HT1080 (cell line): ENCODE results near the gene RAB12. TPM values are rescaled to one million over a fixed set of nuclear protein-coding genes. Genes with fewer than 3 reads are reported as not detected.
"Not testable (repeated sequence)": the region's sequence is repeated elsewhere in the genome, so short reads cannot be mapped to it uniquely, and the experiment has no call there.

Experiments
- DNase-seq: peaks from one replicate; pipeline ENCODE4 v3.0.0-alpha.2; 2015; ENCODE audit warnings: low read depth
- polyA plus RNA-seq, 2 experiments: library from polyadenylated mRNA; depleted of rRNA; stranded (reverse); fragments of >200 nt; gene quantifications; 2 replicates each; pipeline ENCODE4 v1.2.3, GENCODE V29; 2015
- total RNA-seq: library from RNA; depleted of rRNA; stranded (reverse); fragments of >200 nt; shearing (Covaris generic); gene quantifications from 2 replicates; pipeline ENCODE4 v1.2.3, GENCODE V29; 2014; rRNA removed

The RAB12 gene, protein sequence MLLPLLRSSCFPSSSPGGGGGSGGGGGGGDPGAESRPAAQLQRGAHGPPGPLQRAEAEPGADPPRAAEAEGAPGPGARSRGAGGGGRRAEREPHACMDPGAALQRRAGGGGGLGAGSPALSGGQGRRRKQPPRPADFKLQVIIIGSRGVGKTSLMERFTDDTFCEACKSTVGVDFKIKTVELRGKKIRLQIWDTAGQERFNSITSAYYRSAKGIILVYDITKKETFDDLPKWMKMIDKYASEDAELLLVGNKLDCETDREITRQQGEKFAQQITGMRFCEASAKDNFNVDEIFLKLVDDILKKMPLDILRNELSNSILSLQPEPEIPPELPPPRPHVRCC
- 40.9 and 45.4 TPM in 2 replicates for total RNA-seq
- polyA plus RNA-seq (2015; cell fraction: cytosol; rRNA removed) = 42.8 and 44.7 TPM in 2 replicates
- 45.5 and 52.2 TPM in 2 replicates for polyA plus RNA-seq (2015; cell fraction: nucleus; rRNA removed)

DNA sequence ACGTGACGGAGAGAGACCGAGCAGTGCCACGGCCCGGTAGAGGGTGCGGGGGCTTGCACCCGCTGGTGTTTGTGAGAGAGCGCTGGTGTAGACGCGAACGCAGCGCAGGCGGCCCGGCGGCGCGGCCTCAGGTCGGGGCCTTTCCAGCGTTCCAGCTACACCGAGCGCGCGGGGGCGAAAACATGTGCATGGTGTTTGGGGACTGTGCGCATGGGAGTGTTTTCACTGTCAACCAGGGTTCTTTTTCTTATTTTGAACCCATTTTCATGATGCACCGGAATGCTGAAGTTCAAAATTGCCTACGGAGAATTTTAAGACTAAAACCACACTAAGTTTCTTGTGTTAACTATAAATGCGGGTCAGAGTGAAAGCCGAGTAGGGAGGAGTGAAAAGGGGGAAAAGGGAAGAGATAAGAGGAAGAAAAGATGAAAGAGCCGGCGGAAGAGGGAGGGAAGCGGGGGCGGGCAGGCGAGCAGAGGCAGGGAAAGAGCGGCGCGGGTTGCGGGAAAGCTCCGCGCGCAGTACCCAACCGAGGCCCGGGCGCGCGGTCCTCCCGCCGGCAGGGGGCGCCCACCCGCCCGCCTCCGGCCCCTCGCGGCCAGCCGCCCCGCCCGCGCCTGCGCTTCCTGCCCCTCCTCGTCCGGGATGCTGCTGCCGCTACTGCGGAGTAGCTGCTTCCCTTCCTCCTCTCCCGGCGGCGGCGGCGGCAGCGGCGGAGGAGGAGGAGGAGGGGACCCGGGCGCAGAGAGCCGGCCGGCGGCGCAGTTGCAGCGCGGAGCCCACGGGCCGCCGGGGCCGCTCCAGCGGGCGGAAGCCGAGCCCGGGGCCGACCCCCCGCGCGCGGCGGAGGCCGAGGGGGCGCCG lies at the start of gene RAB12:
Gene RAB12 (plus strand): TSS at position 643 of the 864 bp plus-strand sequence. CDS start 3 bp downstream, at position 646.
- peak; percentile 52 for DNase-seq

DNA sequence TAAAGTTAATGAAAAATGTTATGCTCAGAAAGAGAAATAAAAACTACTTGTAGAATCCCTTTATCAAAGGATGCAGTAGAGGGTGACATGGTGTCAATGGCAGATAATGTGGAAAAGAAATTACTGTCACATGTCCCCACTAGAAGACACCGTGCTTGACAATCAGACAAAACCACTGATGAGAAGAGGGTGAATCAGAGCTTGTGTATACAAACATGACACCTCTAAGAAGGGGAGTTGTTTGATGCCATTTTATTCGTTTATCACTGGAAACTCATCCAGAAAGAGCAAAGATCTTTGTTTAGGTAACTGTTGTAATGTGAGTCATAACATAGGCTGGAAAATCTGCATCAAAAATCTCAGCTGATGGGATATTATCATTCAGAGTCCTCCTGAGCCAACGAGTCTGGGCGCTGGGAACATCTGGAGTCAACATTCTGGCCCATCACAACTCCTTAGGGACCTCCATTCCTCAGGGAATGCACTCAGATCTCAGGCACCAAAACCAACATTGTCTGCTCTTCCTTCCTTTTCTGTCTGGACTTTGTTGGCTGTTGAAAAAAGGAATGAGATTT lies 49.5 kb upstream of the RAB12 start:
- DNase-seq = peak; percentile 8

DNA sequence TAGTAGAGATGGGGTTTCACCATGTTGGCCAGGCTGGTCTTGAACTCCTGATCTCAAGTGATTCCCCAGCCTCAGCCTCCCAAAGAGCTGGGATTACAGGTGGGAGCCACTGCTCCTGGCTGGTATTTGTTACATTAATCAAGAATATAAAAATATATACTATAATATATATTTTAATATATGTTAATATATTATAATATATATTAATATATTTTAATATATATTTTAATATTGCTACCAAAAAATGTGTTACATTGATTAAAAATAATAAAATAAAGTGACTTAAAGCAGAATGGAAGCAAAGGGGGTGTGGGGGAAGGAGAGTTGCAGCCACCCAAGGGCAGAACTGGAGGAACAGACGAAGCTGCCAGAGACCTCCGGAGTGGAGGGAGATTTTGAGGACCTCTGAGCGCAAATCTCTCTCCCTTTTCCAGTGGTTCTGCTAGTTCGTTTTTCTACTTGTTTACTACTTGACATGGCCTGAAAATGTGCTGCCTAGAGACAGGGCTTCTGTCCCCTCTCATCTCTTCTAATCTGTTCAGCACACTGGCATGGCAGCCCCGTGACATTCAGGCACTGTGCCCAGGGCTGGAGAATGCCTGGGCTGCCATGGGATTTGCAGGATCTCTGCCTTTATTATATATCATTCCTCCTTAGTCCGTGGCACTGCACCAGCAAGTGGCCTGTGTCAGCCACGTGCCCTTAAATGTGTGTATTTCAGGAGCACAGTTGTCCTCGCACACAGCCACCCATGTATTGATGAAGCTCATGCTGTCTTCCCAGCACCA lies 47.9 kb upstream of the RAB12 start:
- DNase-seq = no peak

DNA sequence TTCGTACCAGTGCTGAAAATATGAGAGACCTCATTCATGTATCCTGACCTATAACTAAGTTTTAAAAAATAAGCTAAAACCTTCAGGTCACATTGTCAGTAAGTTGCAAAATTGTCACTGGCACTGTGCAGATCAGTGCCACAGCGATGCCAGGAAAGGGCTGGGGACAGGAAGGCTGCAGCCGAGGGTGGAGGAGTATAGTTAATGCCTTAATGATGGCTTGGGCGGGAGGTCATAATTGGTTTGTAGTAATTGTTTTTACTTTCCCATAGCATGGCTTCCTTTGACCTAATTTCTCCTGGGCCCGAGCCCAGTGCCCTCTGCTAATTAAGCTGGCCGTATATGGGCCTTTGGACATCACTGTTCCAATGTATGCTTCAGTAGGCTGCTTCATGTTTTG lies 47.2 kb upstream of the RAB12 start:
- no peak for DNase-seq

DNA sequence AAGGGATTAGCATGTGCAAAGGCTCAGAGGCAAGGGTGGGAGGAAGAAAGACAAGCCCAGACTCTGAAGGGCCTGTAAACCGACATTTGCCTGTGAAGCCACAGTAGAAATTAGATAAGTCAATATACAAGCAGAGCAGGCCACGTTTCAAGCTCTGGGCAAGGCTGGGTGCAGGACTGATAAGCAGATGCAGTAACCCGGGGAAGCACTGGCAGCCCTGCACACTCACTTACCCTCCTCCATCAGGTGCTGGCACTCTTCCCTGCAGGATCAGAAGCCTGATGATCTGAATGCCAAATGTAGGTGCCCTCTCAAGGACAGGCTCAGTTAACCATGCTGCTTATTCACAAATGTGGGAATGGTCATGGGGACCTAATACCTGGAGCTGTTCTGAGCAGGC lies 46.3 kb upstream of the RAB12 start:
- no peak for DNase-seq

DNA sequence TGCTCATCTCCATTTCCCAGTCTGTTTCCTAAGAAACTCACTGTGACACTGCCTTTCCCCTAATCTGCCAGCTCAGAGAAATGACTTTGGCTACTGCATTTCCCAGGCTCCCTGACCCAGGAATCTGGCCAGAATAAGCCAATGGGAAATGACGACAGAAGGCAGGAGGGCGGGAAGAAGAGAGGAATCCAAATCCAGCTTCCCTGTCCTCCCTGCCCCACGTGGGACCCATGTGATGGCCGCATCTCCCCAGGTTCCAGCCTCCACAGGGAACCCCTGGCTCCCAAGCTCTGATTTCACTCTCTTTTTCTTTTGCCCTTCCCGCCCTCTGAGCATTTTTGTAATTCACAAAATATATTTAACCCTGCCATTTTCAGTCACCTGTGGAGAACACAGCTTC lies 37.8 kb upstream of the RAB12 start:
- DNase-seq = no peak

DNA sequence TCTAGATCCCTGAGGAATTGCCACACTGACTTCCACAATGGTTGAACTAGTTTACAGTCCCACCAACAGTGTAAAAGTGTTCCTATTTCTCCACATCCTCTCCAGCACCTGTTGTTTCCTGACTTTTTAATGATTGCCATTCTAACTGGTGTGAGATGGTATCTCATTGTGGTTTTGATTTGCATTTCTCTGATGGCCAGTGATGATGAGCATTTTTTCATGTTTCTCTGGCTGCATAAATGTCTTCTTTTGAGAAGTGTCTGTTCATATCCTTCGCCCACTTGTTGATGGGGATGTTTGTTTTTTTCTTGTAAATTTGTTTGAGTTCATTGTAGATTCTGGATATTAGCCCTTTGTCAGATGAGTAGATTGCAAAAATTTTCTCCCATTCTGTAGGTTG lies 35.5 kb upstream of the RAB12 start:
- DNase-seq = not testable (repeated sequence)

DNA sequence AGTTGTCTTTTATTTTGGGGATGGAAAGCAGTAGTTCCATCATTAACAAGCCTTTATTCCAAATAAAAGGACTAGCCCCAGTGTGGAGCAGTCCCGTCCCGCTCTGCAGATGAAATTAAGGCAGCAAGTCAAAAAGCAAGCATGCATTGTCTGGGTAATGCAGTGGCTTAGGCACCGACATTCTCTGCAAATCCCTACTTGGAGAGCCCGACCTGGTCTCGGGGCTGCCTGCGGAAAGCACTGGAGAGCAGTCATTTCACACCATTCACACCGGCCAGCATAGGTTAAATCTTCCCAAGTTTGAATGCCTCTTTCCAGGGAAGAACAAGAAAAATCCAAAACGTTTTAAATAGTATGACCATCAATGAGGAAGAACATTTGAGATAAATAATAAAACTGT lies 24.4 kb upstream of the RAB12 start:
- no peak for DNase-seq

DNA sequence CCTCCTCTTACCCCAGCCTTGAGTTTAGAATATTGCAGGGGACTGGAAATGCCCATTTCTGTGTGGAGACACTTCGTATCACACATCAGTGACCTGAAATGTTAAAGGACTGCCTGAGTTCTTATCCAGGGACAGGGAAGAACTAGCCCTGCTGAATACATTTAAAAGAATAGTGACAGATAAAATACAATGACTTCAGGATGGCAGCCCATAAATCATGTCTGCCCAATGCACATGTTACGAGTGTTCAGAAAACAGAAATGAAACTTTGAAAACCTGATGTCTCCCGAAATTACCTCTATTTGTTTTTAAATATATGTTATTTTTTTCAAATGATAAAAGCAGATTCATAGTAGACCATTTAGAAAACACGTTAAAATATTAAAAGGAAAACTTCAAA lies 22.3 kb upstream of the RAB12 start:
- DNase-seq = no peak

DNA sequence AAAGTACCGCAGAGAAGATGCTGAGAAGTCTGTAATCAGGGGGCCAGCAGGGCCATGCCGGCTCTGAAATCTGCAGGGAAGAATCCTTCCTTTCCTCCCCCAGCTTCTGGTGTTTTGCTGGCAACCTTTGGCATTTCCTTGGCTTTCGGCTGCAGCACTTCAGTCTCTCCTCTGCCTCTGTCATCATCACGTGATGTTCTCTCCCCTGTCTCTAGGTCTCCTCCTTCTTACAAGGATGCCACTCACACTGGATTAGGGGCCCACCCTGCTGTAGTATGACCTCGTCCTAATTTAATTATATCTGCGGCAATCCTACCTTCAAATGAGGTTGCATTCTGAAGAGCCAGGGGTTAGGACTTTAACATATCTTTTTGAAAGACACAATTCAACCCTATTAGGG lies 13.8 kb upstream of the RAB12 start:
- DNase-seq = no peak

DNA sequence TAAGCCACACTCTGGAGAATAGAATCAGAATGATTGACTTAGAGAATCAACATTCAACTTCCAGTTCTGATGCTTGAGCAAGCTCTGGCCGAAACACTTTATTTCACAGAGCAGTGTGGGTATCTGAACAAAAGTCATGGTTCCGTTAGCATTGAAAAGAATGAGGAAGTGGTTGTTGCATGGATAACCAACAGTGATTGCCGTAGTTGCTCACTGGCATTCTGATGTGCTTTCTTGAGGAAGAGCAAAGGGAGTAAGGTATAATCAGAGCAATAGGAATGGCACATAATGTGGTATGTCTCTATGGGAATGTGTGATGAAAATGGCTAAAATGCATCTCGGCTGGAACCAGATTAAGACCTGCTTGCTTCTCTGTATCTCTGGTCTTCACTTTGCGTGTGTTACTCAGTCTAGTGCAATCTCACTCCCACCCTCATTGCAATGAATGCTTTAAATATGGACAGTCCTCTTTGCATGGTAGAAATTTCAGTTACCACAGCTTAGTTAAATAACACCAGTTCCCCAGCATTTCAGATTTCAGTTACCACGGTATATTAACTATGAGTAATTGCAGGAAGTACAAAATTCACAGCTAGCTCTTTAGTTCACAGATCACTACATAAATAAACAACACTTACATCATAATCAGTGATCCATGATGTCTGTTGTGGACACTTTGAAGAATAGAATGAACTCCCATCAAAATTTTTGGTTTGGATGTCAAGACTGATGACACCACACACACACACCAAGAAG lies 7.8 kb upstream of the RAB12 start:
- DNase-seq = no peak

DNA sequence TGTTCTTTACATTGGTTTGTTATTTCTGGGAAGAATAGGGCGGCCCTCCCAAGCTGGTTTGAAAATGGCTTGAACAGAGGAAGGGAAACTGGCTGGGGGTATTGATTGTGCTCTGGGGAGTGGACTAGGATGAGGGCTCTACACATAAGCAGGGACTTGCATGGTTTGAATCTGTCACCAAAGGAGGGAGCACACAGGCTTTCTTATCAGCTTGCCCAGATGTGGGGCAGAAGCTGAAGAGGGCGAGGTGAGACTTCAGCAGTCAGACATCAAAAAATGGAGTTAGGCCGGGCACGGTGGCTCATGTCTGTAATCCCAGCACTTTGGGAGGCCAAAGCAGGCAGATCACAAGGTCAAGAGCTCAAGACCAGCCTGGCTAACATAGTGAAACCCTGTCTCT lies 7.2 kb upstream of the RAB12 start:
- DNase-seq = no peak

DNA sequence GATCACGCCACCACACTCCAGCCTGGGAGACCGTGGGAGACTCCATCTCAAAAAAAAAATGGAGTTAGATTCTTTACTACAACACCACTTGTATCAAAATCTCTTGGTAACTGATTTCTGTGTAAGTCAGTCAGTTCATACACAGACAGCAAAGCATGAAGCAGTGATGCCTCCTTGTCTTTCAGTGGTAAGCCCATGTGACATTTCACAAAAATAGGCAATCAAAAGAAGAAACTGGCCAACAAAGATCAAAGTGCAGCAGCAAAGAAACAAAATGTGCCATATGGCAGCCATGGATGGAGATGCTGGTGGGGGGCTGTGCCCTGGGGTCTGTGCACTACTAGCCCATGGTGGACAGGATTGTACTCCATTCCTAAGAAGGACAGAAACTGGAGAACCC lies 6.7 kb upstream of the RAB12 start:
- DNase-seq = no peak

DNA sequence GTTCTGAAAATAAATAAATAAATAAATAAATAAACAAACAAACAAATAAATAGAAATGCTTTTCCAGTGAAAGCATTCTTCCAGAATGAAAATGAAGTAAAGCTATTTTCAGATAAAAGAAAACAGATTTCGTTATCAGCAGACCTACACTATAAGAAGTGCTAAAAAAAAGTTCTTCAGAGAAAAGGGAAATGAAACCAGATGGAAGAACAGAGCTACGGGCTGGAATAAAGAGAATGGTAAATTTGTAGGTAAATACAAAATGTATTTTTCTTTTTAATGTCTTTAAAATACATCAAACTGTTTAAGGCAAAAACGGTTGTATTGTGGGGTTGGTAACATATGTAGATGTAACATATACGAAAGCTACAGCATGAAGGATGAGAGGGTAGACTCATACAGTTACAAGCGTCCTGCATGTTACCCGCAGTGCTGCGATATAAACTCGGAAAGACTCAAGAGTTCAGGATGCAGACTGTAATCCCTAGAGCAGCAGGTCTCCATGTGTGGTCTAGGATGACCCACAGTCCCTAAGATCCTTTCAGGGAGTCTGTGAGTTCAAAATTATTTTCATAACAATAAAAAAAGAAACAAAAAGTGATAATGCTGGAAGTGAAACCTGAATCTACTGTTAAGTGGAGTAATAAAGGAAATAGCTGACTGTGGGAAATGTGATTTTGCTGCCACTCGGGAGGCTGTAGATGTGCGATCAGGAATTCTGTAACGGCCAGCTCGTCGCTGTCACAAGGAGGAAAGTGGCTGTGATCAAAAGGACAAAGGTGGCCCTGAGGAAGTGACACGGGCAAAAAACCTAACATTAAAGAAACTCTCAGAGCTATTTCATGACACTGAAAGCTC lies 5.3 kb upstream of the RAB12 start:
- no peak for DNase-seq

DNA sequence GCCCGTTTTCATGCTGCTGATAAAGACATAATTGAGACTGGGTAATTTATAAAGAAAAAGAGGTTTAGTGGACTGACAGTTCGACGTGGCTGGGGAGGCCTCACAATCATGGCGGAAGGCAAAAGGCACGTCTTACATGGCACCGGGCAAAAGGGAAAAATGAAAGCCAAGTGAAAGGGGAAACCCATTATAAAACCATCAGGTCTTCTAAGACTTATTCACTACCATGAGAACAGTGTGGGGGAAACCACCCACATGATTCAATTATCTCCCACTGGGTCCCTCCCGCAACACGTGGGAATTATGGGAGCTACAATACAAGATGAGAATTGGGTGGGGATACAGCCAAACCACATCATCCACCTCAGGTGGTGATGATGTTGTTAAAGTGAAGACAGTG lies 3.3 kb upstream of the RAB12 start:
- DNase-seq = no peak

DNA sequence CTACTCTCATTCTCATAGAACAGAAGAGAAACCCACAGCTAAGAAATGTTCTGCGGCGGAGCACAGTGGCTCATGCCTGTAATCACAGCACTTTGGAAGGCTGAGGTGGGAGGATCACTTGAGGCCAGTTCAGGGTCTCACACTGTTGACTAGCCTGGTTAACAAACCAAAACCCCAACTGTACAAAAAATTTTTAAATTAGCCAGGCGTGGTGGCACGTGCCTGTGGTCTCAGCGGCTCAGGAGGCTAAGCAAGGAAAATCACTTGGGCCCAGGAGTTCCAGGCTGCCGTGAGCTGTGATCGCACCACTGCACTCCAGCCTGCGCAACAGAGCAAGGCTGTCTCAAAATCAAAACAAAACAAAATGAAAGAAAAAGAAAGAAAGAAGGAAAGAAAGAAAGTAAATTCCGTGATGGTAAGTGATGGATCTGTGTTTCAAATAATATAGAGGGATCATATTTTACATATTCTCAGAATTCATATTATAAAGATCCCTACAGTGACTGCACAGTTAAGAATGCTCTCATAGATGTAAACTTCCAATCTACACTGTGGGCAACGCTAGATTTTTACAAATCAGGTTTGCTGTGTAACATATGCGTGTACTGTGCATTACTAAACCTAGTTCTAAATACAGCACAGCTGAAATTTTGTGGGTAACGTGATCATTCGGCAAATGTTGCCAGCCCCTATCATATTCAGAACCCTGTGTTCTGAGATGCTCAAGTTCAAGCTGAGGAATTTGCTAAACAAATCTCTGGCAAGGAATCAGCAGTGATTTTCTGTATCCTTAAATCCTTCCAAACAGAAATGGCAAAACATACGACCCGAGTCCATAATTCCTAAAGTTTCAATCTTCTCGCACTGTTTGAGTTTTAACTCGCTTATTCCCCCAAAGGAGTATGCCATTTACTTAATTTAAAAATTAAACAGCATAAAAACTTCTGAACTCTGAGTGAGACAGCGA lies 1.2 kb upstream of the RAB12 start:
- no peak for DNase-seq

DNA sequence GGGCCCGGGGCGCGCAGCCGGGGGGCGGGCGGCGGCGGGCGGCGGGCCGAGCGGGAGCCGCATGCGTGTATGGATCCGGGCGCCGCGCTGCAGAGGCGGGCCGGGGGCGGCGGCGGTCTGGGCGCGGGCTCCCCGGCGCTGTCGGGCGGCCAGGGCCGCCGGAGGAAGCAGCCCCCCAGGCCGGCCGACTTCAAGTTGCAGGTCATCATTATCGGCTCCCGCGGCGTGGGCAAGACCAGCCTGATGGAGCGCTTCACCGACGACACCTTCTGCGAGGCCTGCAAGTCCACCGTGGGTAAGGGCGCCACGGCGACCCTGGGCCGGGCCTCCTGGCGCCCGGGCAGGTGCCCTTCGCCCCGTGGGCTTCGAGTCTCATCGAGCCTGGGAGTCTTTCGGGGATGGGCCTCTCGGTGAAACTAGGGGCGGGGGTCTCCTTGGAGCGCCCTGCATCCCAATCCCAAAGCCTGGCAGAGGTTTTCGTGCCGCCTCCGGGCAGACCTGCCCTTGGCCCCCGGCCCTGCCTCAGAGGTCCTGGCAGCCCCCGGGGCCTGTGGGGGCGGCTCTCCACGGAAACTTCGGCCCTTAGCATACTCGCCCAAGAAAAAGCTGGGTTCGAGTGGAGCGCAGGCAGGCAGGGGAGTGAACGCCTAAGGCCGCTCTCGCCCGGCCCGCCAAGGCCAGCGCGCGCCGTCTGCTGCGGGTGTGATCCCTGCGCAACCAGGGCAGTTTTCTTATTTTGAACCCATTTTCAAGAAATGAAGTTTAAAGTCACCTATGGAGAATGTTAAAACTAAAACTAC lies 622 bp downstream of the RAB12 start:
- DNase-seq = no peak

DNA sequence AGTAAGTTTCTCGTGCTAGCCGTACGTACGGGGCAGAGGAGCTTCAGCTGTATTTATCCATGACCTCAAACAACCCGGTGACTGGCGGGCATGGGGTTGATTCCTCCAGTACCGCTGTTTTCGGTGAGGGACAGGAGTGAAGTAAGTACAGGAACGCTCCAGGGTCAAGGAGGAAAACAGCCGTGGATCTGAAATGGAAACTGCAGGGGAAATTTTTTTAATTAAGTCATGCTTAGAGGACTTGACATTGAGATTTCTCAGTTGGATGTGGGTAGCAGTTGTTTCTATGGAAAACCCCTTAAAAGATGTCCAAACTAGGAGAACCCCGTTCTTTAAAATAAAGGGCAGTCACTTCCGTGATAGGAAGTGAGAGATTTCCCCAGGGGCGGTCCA lies 1.2 kb downstream of the RAB12 start:
- no peak for DNase-seq
